Activated B cell treated with CpG ODN at 0.5 μM for 24 hours (primary cell): ENCODE data around the gene IL18BP. TPM values are rescaled to one million over a fixed set of nuclear protein-coding genes. Genes with fewer than 3 reads are reported as not detected.

ENCODE experiments used
- ATAC-seq: fragments of 200-7000 bp; cut with Tn5 transposase; one replicate; pipeline ENCODE4 v1.10.0; 2021; ENCODE audit warnings: low read depth, mild to moderate bottlenecking, moderate library complexity
- CTCF ChIA-PET: fragments of 350-600 bp; sonication (Branson Sonifier 250); formaldehyde crosslinking; loops from one replicate; lab custom pipeline; 2021; ENCODE audit warnings: antibody characterized with exemption; lab: Charles Lee
- POLR2A ChIA-PET: fragments of 350-600 bp; sonication (Branson Sonifier 250); formaldehyde crosslinking; loops from one replicate; lab custom pipeline; 2021; ENCODE audit warnings: antibody characterized with exemption; lab: Charles Lee
- DNase-seq: peaks from one replicate; pipeline ENCODE4 v3.0.0; 2022
- H3K27ac Mint-ChIP-seq: one replicate; pipeline ENCODE4 v1.8.0; 2020; ENCODE audit warnings: mixed read lengths
- H3K27me3 Mint-ChIP-seq: one replicate; pipeline ENCODE4 v1.8.0; 2021; ENCODE audit warnings: mixed read lengths
- H3K36me3 Mint-ChIP-seq: one replicate; pipeline ENCODE4 v1.8.0; 2021; ENCODE audit warnings: low read depth, mixed read lengths
- H3K4me1 Mint-ChIP-seq: one replicate; pipeline ENCODE4 v1.8.0; 2021; ENCODE audit warnings: mixed read lengths
- H3K4me3 Mint-ChIP-seq: one replicate; pipeline ENCODE4 v1.8.0; 2020; ENCODE audit warnings: mild to moderate bottlenecking, mixed read lengths
- H3K9me3 Mint-ChIP-seq: one replicate; pipeline ENCODE4 v1.8.0; 2020; ENCODE audit warnings: mixed read lengths
- CTCF ChIP-seq: fragments of 200-600 bp; IDR thresholded peaks from one replicate; pipeline ENCODE4 v1.8.0; 2022; ENCODE audit warnings: antibody characterized with exemption, mild to moderate bottlenecking
- intact Hi-C: fragments of 100-400 bp; cut with micrococcal nuclease; formaldehyde crosslinking; loops from one replicate; pipeline ENCODE4 v1.15.1; 2024
- total RNA-seq: library from RNA; stranded (reverse); gene quantifications from 2 replicates; pipeline ENCODE4 v1.2.3, GENCODE V29; 2022

The IL18BP gene
- total RNA-seq, 1 donor from 2014 or later = 27.5 TPM

- DNase-seq (no peak), ATAC-seq (no peak)
- POLR2A ChIA-PET = interaction anchor here (0.7 to 5.2 kb wide), 20 partner anchors 8 to 227 kb away, joined by 3 to 34 read pairs (median 4); partner anchors contain the start of genes ANAPC15, IL18BP, RNF121 and XNDC1N
- H3K4me1 Mint-ChIP-seq = peaks cover 8% of the 10 kb centered on the region
- no peaks in the 10 kb centered on the region for H3K9me3 Mint-ChIP-seq
- H3K27ac Mint-ChIP-seq = no peak overlapping the region
- H3K4me3 Mint-ChIP-seq = no peak overlapping the region
- no peak for TF ChIP-seq CTCF
- intact Hi-C loops = loop anchor here (2.0 to 5.0 kb wide), 4 partner anchors 15 to 182 kb away; partner anchors contain the start of genes ANAPC15, INPPL1 and LAMTOR1
- CTCF ChIA-PET = interaction anchor here (1.0 to 4.0 kb wide), 4 partner anchors 15 to 391 kb away, joined by 3 to 37 read pairs (median 8); no protein-coding TSS in a partner anchor
- H3K27me3 Mint-ChIP-seq = no peaks in the 10 kb centered on the region
- peaks cover 15% of the 10 kb centered on the region for H3K36me3 Mint-ChIP-seq
These were observed 41.2 kb downstream of the IL18BP start for GRCh38 chr11:72039856-72040401.

- ATAC-seq = peak; percentile 58
- POLR2A ChIA-PET = interaction anchor here (0.5 to 5.2 kb wide), 20 partner anchors 9 to 1087 kb away, joined by 3 to 34 read pairs (median 4); partner anchors contain the start of genes ANAPC15, IL18BP, RNF121 and XNDC1N
- H3K9me3 Mint-ChIP-seq = no peaks in the 10 kb centered on the region
- TF ChIP-seq CTCF = no peak
- CTCF ChIA-PET = interaction anchor here (0.8 to 4.0 kb wide), 5 partner anchors 16 to 390 kb away, joined by 3 to 37 read pairs (median 6); no protein-coding TSS in a partner anchor
- peaks cover 4% of the 10 kb centered on the region for H3K4me1 Mint-ChIP-seq
- peak; percentile 49 for DNase-seq
- intact Hi-C loops = loop anchor here (1.0 to 5.0 kb wide), 5 partner anchors 14 to 182 kb away; partner anchors contain the start of genes ANAPC15, INPPL1, LAMTOR1 and LRRC51
- H3K27ac Mint-ChIP-seq = no peak overlapping the region
- H3K27me3 Mint-ChIP-seq = no peaks in the 10 kb centered on the region
- H3K4me3 Mint-ChIP-seq = no peak overlapping the region
- H3K36me3 Mint-ChIP-seq = peaks cover 8% of the 10 kb centered on the region
These were observed 42.0 kb downstream of the IL18BP start for GRCh38 chr11:72040491-72041363.

GRCh38 chr11:72041364-72042063, 42.8 kb downstream of the IL18BP start:
- Mint-ChIP-seq H3K36me3 (peaks cover 3% of the 10 kb centered on the region), H3K27me3 (no peaks in the 10 kb centered on the region), H3K4me1 (no peaks in the 10 kb centered on the region), H3K9me3 (no peaks in the 10 kb centered on the region), H3K4me3 (no peak overlapping the region), H3K27ac (no peak overlapping the region)
- ChIA-PET POLR2A (interaction anchor here (0.6 to 5.2 kb wide), 10 partner anchors 16 to 1052 kb away, joined by 3 to 34 read pairs (median 4); partner anchors contain the start of genes ANAPC15, IL18BP, RNF121 and XNDC1N), CTCF (interaction anchor here (4.0 kb wide), 1 partner anchor 16 kb away, joined by 37 read pairs; no protein-coding TSS in a partner anchor)
- DNase-seq (peak; percentile 43), ATAC-seq (peak; percentile 52)
- TF ChIP-seq CTCF = no peak
- intact Hi-C loops = loop anchor here (1.0 to 5.0 kb wide), 5 partner anchors 13 to 181 kb away; partner anchors contain the start of genes ANAPC15, INPPL1, LAMTOR1 and LRRC51

GRCh38 chr11:72042064-72042745, 43.5 kb downstream of the IL18BP start:
- H3K9me3 Mint-ChIP-seq = no peaks in the 10 kb centered on the region
- POLR2A ChIA-PET = interaction anchor here (0.6 to 5.2 kb wide), 5 partner anchors 35 to 1051 kb away, joined by 3 to 34 read pairs (median 4); partner anchors contain the start of genes ANAPC15 and IL18BP
- DNase-seq = no peak
- TF ChIP-seq CTCF = no peak
- H3K27ac Mint-ChIP-seq = no peak overlapping the region
- H3K4me1 Mint-ChIP-seq = no peaks in the 10 kb centered on the region
- no peak overlapping the region for H3K4me3 Mint-ChIP-seq
- intact Hi-C loops = loop anchor here (5.0 kb wide), 1 partner anchor 180 kb away; the partner anchor contains the start of gene INPPL1
- H3K27me3 Mint-ChIP-seq = no peaks in the 10 kb centered on the region
- no peak for ATAC-seq
- H3K36me3 Mint-ChIP-seq = no peaks in the 10 kb centered on the region
- CTCF ChIA-PET = interaction anchor here (1.8 kb wide), 1 partner anchor 17 kb away, joined by 9 read pairs; no protein-coding TSS in a partner anchor
